Prostate gland (tissue), 2 donors: Measurements from ENCODE around the gene COL6A1. TPM values are rescaled to one million over a fixed set of nuclear protein-coding genes. Genes with fewer than 3 reads are reported as not detected.
"Not testable (repeated sequence)": the region's sequence is repeated elsewhere in the genome, so short reads cannot be mapped to it uniquely, and the experiment has no call there.

ENCODE experiments used
- DNase-seq: peaks from one replicate; pipeline ENCODE4 v3.0.0-alpha.2; 2019; ENCODE audit warnings: low spot score
- H3K27ac ChIP-seq, 2 donors: fragments of 200-600 bp; sonication (generic); 2 replicates each; pipeline ENCODE4 v1.5.1; 2017 to 2019
- H3K27me3 ChIP-seq: fragments of 200-600 bp; sonication (generic); replicated peaks from 2 replicates; pipeline ENCODE4 v1.5.1; 2019; ENCODE audit not compliant: insufficient read depth
- H3K36me3 ChIP-seq, 2 donors: fragments of 200-600 bp; sonication (generic); 1 replicate in 1 of 2; 2 replicates in 1 of 2; pipeline versions ENCODE4 v1.5.1 to v1.8.1; 2017 to 2019
- H3K4me1 ChIP-seq: fragments of 200-600 bp; sonication (generic); replicated peaks from 2 replicates; pipeline ENCODE4 v1.5.1; 2019
- H3K4me3 ChIP-seq, 2 donors: fragments of 200-600 bp; sonication (generic); 2 replicates each; pipeline ENCODE4 v1.5.1; 2017 to 2019
- H3K9me3 ChIP-seq: fragments of 200-600 bp; sonication (generic); 2 replicates; pipeline ENCODE4 v1.5.1; 2017
- CTCF ChIP-seq, 4 experiments: fragments of 200-600 bp in 2 of 4; fragments of 450-650 bp in 2 of 4; sonication (generic) in 2 of 4; IDR thresholded peaks; 1 replicate in 3 of 4; 2 replicates in 1 of 4; pipeline ENCODE4 v1.5.1; 2016 to 2019; ENCODE audit warnings: antibody characterized with exemption in 4 of 4, mild to moderate bottlenecking in 2 of 4, moderate library complexity in 2 of 4
- POLR2A ChIP-seq: fragments of 450-650 bp; IDR thresholded peaks from one replicate; pipeline ENCODE4 v1.6.1; 2016; ENCODE audit warnings: antibody characterized with exemption, mild to moderate bottlenecking
- POLR2AphosphoS5 ChIP-seq: sonication (generic); formaldehyde crosslinking; IDR thresholded peaks from one replicate; pipeline ENCODE4 v1.6.1; 2017; ENCODE audit warnings: antibody characterized with exemption
- WGBS: methylation state at CpG from one replicate; pipeline ENCODE4 v1.1.5; 2018; 5-methylcytosine and 5-hydroxymethylcytosine counted together
- intact Hi-C: fragments of 100-400 bp; cut with DNase I; formaldehyde crosslinking; loops from one replicate; pipeline ENCODE4 v1.14.2; 2022
- total RNA-seq, 2 donors: library from RNA; depleted of rRNA; stranded (reverse); fragments of >200 nt; gene quantifications; one replicate each; pipeline ENCODE4 v1.1.0, GENCODE V29; 2016

COL6A1 gene
- total RNA-seq, 2 donors from 2014 or later: 163 to 265 TPM

- intact Hi-C loops: no loop called here
- no peaks in the 10 kb centered on the region for H3K27me3 ChIP-seq
- H3K36me3 ChIP-seq: no peaks in the 10 kb centered on the region
- H3K4me3 ChIP-seq: no peak overlapping the region
- H3K9me3 ChIP-seq: no peaks in the 10 kb centered on the region
- 86% methylated on average over 4 of the region's 4 CpGs for WGBS
- no peak for DNase-seq
- TF ChIP-seq CTCF (IDR thresholded peaks at IDR 0.05) (no peak), POLR2A (no peak), POLR2AphosphoS5 (no peak)
- H3K4me1 ChIP-seq: no peaks in the 10 kb centered on the region
- peak overlapping the region; percentile 2 to 21 for H3K27ac ChIP-seq
Observed at GRCh38 chr21:45957551-45957950, 24.0 kb upstream of the COL6A1 start.

- no peak for DNase-seq
- peak overlapping the region; percentile 2 to 21 for H3K27ac ChIP-seq
- H3K36me3 ChIP-seq: no peaks in the 10 kb centered on the region
- no peak overlapping the region for H3K4me3 ChIP-seq
- H3K9me3 ChIP-seq: no peaks in the 10 kb centered on the region
- H3K4me1 ChIP-seq: no peaks in the 10 kb centered on the region
- H3K27me3 ChIP-seq: no peaks in the 10 kb centered on the region
- WGBS: 28% methylated on average over 7 of the region's 7 CpGs
- intact Hi-C loops: no loop called here
- TF ChIP-seq POLR2A (no peak), POLR2AphosphoS5 (no peak), CTCF (IDR thresholded peaks at IDR 0.05) (no peak)
Observed at GRCh38 chr21:45957981-45958600, 23.5 kb upstream of the COL6A1 start.

GRCh38 chr21:45959182-45959581 is 22.4 kb upstream of the COL6A1 start:
- 68% methylated on average over 5 of the region's 5 CpGs for WGBS
- intact Hi-C loops: no loop called here
- no peaks in the 10 kb centered on the region for H3K4me1 ChIP-seq
- H3K27me3 ChIP-seq: no peaks in the 10 kb centered on the region
- no peak overlapping the region for H3K4me3 ChIP-seq
- no peak for DNase-seq
- no peaks in the 10 kb centered on the region for H3K36me3 ChIP-seq
- H3K9me3 ChIP-seq: no peaks in the 10 kb centered on the region
- TF ChIP-seq POLR2AphosphoS5 (no peak), CTCF (IDR thresholded peaks at IDR 0.05) (no peak), POLR2A (no peak)
- no peak overlapping the region for H3K27ac ChIP-seq

GRCh38 chr21:45959779-45960390 is 21.7 kb upstream of the COL6A1 start:
- Histone ChIP-seq H3K27me3 (no peaks in the 10 kb centered on the region), H3K4me3 (no peak overlapping the region), H3K36me3 (no peaks in the 10 kb centered on the region), H3K9me3 (no peaks in the 10 kb centered on the region), H3K4me1 (no peaks in the 10 kb centered on the region), H3K27ac (no peak overlapping the region)
- WGBS: 84% methylated on average over 11 of the region's 11 CpGs
- no peak for TF ChIP-seq POLR2A
- no peak for TF ChIP-seq POLR2AphosphoS5
- TF ChIP-seq CTCF (IDR thresholded peaks at IDR 0.05): no peak
- intact Hi-C loops: no loop called here
- DNase-seq: no peak

GRCh38 chr21:45961408-45961807 is 20.2 kb upstream of the COL6A1 start:
- H3K27me3 ChIP-seq, DNase-seq, H3K4me3 ChIP-seq, H3K4me1 ChIP-seq, H3K9me3 ChIP-seq, intact Hi-C loops, H3K27ac ChIP-seq, H3K36me3 ChIP-seq: not testable (repeated sequence)
- WGBS: 65% methylated on average over 2 of the region's 2 CpGs
